GM18517 (cell line): ENCODE measurements around the gene SPECC1.
A peak's percentile ranks its signal among the peaks of the same experiment; 100 is the strongest.

Experiments
- ATAC-seq: cut with Tn5 transposase; IDR thresholded peaks from one replicate; pipeline ENCODE4 v1.9.1; 2021; ENCODE audit warnings: mild to moderate bottlenecking, moderate library complexity; ENCODE audit not compliant: unreplicated experiment

SPECC1 gene

GRCh38 chr17:20121359-20122253 is 112.4 kb downstream of the SPECC1 start:
- ATAC-seq, result no peak

- no peak for ATAC-seq
Observed at GRCh38 chr17:20122254-20122879, 113.2 kb downstream of the SPECC1 start.

- ATAC-seq, result no peak
Observed at GRCh38 chr17:20123209-20123608, 114.0 kb downstream of the SPECC1 start.

- ATAC-seq, result no peak
Observed at GRCh38 chr17:20125724-20126123, 116.6 kb downstream of the SPECC1 start.

GRCh38 chr17:20127360-20128035 is 118.3 kb downstream of the SPECC1 start:
- ATAC-seq, result no peak

GRCh38 chr17:20128036-20128667 is 119.0 kb downstream of the SPECC1 start:
- no peak for ATAC-seq

- no peak for ATAC-seq
Observed at GRCh38 chr17:20133517-20133916, 124.4 kb downstream of the SPECC1 start.

GRCh38 chr17:20141198-20141972 is 132.2 kb downstream of the SPECC1 start:
- no peak for ATAC-seq

- no peak for ATAC-seq
Observed at GRCh38 chr17:20142268-20142667, 133.1 kb downstream of the SPECC1 start.

GRCh38 chr17:20143740-20144139 is 134.6 kb downstream of the SPECC1 start:
- no peak for ATAC-seq

GRCh38 chr17:20145567-20145966 is 136.4 kb downstream of the SPECC1 start:
- no peak for ATAC-seq

GRCh38 chr17:20149251-20149650 is 140.1 kb downstream of the SPECC1 start:
- no peak for ATAC-seq

GRCh38 chr17:20151174-20151573 is 142.0 kb downstream of the SPECC1 start:
- no peak for ATAC-seq

- no peak for ATAC-seq
Observed at GRCh38 chr17:20153231-20153630, 144.1 kb downstream of the SPECC1 start.

GRCh38 chr17:20154286-20155000 is 145.3 kb downstream of the SPECC1 start:
- ATAC-seq, result no peak

GRCh38 chr17:20155258-20156195 is 146.4 kb downstream of the SPECC1 start:
- ATAC-seq, result peak; percentile 93

- peak; percentile 16 for ATAC-seq
Observed at GRCh38 chr17:20156196-20157000, 147.2 kb downstream of the SPECC1 start.

- no peak for ATAC-seq
Observed at GRCh38 chr17:20157001-20157310, 147.8 kb downstream of the SPECC1 start.
